Effector CD4-positive, alpha-beta T cell (primary cell): ENCODE results near the gene YKT6.
"Not testable (repeated sequence)": the region's sequence is repeated elsewhere in the genome, so short reads cannot be mapped to it uniquely, and the experiment has no call there.

Experiments
- DNase-seq: peaks from one replicate; pipeline ENCODE4 v3.0.0-alpha.2; 2020

YKT6 gene

DNA sequence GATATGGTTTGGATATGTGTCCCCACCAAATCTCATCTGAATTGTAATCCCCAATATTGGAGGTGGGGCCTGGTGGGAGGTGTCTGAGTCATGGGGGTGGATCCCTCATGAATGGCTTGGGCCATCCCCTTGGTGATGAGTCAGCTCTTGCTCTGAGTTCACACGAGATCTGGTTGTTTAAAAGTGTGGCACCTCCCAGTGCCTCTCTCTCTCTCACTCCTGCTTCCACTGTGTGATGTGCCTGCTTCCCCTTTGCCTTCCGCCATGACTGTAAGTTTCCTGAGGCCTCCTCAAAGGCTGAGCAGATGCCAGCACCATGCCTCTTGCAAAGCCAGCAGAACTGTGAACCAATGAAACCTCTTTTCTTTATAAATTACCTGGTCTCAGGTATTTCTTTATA is 6.7 kb upstream of the YKT6 start:
- DNase-seq: no peak

DNA sequence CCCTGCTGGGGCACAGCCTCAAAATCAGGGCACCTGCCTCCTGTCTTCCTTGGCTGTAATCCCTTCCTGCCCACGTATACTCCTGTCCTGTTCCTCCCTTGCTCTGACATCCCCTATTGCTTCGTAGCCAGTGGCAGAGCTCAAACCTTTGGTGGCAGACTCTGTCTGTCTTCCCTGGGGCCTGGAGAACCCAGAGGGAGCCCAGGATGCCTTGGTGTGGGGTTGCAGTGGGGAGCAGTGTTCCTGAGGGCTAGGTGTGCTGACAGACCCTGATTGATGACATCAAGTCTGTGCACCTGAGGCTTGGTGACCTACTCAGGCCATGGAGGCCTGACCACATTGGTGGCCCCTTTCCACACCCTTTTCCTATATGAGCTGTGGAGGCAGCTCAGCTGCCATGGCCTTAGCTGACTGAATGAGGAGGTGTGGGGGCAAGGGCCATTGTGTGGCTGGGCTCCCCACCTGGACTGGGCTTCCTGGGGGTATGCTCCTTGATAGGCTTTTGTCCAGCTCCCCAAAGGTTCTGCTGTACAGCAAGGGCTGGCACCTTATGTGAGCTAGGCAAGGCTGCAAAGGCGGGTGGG is 6.1 kb upstream of the YKT6 start:
- DNase-seq: no peak

DNA sequence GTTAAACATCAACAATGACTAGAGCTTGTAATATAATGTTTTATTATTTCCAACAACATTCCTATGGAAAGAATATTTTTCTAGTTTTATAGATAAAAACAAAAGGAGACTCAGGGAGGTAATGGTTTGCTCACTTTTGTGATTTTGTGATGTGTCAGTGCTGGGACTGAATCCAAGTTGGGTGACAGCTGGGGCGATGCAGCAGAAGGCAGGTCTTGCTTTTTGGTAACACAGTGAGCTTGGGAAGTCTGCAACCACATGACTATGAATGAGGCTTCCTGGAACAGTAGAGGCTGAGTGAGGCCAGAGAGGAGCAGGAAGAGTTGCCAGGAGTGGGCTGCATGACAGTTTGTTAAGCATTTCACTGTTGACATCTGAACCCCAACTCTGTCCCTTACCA is 4.9 kb upstream of the YKT6 start:
- no peak for DNase-seq

DNA sequence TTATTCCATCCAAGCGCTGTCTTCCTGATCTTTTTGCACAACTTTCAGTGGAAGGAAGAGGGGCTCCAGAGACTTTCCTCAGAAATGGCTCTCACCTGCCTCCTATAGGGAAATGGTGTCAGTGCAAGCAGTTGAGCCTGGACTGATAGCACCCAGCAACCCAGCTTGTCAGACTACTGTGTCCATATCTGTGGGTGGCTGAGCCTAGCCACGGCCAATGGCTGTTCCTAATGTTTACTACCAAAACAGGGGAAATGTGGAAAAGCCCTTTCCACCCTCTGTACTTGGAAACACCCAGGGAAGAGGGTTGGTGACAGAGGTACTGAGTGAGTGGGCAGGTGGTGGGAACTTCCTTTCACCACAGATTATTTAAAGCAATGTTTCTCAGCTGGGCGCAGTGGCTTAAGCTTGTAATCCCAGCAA is 4.3 kb upstream of the YKT6 start:
- no peak for DNase-seq

DNA sequence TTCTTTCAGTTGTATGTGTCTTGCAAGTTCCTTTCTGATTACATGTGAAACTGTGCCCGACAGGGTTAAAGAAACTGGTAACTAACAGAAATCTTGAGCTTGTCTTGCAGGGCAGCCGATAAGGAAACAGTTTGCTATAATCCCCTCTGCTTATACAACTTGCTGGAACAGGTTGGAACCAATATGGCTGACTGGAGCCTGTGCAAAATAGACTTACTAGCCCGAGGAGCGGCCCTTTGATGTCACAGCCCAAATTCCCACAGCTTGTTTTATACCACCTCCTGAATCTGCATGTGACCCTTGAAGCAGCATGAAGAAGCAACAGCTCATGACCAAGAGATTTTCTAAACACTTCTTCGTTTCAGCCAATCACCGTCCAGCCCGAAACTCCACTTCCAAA is 3.3 kb upstream of the YKT6 start:
- no peak for DNase-seq

DNA sequence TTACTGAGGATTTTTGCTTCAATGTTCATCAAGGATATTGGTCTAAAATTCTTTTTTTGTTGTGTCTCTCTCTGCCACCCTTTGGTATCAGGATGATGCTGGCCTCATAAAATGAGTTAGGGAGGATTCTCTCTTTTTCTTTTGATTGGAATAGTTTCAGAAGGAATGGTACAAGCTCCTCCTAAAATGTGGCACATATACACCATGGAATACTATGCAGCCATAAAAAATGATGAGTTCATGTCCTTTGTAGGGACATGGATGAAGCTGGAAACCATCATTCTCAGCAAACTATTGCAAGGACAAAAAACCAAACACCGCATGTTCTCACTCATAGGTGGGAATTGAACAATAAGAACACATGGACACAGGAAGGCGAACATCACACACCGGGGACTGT is 615 bp upstream of the YKT6 start:
- DNase-seq: not testable (repeated sequence)

DNA sequence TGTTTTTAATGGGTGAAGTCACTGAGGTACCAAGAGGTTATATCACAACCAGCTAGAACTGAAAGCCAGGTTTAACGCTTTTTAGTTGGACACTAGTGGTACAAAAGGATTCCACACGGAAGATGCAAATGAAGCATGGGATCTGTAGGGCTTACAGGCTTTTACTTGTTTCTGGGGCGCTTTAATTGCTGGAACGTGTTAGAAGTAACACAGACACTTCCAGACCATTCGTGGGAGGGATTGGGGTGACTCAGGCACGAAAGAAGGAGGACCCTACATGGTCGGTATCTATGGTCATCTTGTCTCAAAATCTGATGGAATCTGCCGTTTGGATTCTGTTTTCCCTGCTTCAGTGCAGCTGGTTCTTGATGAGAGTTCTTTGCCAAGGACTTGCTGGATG is 1.0 kb downstream of the YKT6 start:
- no peak for DNase-seq

DNA sequence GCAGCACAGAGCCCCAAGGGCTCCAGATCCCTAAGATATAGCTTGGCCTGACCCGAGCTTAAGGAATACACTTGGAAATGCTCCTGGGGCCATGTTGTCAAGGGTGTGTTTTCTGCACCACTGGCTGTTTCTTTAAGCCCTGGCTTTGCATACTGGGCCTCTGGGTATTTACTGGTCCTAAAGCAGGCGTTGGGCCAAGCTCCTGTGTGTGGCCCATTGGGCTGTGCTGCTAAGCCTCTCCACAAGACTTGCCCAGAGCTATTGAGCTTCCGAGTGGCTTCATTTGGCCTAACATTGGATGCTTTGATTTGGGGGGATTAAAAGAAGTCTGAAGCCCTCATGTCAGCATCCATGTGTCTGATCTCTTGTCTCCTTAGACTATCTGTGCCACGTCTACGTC is 5.2 kb downstream of the YKT6 start:
- no peak for DNase-seq

DNA sequence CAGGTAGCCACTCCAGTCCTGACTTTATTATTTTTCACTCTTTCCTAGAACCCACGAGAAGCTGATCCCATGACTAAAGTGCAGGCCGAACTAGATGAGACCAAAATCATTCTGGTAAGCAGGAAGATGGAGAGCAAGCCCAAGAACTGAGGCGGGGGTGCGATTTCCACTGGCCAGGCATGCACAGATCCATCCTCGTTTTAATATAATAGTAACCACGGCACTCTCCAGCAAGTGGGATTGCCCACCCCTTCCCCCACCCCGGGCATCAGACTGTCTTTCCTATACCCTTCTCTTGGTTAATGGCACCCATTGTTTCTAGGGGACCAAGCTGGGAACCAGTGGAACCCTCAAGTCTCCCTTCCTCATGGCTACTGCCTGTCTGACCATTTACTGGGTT is 7.3 kb downstream of the YKT6 start:
- no peak for DNase-seq

DNA sequence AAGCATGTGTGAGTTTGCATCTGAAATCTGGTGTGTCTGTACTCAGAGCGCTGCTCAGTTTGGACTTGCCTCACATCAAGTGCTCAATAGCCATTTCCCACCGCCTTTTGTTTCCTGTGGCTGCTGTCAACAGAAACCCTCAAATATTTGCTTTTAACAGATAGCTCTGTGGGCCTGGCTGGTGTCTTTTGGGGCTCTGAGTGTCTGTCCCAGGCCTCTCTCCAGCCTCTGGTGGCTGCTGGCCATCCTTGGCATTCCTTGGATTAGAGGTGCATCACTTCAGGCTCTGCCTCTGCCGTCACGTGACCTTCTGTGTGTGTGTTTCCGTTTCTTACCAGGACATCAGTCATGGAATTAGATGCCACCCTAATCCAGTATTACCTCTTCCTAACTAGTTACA is 9.3 kb downstream of the YKT6 start:
- DNase-seq: no peak

DNA sequence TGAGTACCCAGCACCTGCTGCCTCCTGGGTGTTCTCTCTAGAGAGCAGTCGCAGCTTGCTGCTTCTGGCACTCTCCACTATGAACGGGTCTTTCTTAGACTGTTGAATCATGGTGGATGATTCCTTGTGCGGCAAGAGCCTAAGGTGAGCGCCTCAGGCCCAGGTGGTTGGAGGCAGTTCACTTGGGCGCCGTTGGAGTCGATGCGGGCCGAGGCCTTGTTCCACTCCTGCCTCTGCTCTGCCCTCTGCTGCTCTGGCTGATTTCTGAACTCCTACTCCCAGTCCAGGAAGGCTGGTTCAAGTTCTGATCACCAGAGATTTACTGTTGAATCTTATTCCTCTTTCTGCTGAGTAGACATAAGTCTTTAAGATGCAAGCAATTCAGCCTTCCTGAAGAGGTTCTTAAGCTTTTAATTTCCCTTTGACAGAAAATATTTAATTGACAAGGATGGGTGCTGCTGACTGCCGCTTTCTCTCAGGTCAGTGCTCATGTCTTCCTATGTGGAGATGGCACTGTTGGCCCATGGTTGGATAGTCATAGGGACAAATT is 10.4 kb downstream of the YKT6 start:
- DNase-seq: no peak

DNA sequence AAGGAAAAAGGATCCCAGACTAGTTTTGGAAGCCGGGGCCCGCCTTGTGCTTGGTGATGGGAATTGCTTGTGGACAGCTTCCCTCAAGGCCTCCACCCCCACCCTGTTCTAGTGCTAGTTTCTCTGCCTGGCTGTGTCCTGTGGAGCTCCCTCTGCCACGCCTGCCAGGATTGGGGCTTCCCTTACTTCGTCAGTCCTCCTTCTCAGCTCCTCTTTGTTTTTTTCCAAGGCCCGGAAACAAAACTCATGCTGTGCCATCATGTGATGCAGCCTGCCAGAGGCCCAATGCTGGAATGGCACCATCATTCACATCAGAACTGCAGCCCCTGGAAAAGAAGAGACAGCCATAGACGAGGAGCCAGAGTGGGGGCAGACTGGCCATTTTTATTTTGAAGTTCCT is 11.2 kb downstream of the YKT6 start:
- DNase-seq: no peak

DNA sequence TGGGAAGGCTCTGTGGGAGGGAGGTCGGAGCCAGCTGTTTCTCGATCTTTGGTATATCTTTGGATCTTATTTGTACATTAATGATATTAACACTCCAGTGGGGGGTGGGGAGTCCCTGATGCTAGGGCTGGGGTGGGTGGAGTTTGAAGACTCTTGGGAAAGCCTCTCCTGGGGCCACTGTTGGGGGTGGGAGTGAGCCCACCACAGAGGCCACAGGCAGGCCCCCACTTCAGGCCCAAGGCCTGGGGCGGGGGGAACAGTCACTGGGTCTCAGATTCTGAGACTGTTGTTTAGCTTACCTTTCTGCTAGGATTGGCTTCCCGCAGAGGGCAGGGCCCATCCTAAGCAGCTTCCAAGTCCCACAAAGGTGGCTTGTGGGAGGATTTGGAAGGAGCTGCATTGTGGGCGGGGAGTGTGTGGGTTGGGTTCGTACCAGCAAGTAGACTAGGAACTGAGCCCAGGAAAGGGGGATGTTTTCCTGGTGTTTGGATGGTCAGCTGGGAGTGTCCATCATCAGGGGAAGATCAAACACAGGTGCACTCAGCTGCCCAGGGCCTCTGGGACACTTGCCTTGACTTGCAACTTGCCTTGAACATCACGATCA is 11.9 kb downstream of the YKT6 start:
- no peak for DNase-seq

DNA sequence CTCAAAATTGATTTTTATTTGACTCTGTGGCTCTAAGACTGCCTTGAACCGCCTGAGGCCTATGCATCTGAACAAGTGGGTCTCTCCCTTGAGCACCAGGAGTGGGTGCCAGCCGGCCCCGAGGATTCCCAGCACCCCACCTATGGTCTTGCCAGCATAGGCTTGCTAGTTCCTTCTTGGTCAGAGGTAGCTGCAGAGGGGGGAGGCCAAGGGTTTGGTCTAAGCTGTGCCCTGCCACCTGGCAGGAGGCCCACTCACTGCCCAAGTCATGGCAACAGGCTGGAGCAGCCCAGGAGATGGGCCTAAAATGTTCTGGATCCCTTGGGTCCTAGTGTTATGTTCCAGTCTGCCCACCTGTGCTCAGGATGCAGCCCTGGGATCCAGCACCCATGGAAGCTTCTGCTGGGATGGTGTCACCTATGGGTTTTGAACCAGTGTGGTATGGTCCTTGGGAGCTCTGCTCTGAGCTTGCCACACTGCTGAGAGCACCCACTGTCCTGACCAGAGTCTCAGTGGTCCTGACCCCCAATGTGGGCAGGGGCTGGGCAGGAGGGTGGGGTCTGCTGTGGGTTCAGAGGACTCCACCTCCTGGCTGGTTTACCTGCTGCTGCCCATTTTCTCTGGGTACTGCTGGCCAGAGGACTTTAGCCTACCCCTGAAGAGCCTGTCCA is 12.6 kb downstream of the YKT6 start:
- DNase-seq: no peak

DNA sequence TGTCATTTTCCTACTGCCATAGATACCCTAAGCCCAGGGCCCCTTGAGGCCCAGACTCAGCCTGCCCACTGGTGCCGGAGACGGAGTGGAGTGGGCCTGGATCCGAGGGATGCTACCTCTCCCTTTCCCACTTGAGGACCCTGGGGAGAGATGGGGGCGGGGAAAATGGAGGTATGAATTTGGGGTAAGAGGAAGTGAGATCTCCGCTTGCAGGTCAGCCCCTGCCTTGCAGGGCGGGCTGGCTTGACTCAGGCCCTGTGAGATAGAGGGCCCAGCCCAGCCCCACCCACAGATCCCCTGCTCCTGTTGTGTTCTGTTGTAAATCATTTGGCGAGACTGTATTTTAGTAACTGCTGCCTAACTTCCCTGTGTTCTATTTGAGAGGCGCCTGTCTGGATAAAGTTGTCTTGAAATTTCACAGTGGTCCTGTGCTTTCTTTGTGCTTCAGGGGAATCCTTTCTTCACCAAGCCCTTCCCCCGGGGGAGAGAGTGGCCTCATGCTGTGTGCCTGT is 13.2 kb downstream of the YKT6 start:
- DNase-seq: no peak

DNA sequence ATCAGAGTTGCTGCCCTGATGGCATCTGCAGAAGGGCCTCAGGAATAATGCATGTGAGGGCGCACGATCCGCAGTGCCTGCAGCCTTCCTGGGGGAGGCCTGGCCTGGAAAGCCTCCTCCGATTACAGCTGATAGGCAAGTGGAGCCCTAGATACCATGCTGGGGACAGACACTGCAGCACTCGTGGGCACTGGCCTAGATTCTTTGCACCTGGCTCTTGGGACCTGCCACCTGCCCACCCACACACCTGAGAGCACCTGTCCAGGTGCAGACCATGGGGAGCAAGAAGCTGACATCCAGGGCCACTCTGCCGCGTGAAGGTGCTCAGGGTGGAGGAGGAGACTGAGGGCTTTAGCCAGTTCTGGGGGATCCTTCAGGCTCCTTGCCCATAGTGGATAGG is 14.8 kb downstream of the YKT6 start:
- DNase-seq: no peak

DNA sequence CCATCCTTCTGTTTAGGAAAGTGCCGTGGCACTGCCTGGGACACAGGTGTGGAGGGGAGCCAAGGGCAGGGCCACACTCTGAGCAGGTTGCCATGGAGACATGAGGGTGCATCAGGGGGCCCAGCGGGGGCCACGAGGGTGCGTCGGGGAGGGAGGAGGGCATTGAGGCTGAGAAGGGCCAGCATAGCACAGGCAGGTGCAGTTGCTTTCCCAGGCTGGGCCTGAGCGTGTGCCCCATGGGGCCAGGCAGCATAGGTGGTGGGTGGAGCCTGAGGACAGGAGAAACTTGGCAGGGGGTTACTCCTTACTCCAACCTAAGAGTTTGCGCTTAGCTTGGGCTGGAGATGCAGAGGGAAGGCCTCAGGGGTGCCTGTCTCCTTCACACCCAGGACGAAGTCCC is 15.2 kb downstream of the YKT6 start:
- no peak for DNase-seq

DNA sequence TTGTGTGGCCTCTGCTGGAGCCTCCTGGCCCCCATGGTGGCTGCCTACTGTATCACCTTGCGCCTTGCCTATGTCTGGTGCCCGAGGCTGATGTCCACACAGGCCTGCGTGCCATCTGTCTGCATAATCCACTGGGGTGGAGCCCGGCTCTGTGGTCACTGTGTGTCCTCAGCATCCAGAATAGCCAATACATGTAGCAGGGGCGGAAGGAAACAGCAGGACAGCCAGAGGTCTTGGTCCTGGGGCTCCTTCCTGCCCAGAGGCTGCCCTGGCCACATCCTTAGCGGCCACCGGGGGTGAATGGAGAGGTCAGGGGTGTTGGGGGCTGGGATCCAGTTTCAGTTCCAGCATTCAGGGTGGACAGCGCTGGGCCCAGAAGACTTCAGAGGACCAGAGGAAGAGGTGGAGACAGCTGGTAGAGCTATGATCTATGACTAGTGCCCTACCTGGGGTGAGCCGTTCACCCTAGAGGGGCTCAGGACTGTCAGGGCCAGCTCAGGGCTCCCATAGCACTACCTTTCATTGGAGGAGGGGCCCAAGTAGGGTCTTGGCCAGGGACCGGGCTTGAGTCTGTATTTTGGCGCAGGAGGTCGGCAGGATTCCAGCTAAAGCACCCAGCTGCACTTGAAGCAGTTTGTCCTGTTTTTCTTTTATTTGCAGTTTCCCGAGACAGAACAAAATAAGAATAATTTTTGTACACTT is 15.9 kb downstream of the YKT6 start:
- no peak for DNase-seq

DNA sequence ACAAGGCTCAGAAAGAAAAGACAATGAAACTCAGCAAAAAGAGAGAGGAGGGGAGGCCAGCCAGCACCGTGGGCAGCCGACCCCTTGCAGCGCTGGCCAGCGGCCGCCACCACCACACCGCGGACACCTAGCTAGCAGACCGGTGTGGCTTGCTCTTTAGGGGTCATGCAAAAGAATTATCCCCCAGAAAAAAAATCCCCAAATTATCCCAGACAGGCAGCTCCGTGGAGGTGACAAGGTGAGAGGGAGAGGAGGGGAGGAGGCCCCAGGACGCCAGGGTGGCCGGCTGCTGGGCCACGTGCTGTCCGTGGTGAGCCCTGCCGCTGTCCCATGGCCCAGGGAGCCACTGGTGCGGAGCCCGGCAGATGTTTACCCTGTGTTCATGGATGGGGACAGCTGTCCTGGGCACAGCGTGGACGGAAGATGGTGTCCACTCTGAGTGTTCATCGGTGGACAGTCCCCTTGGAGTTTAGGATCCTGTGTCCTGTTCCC is 16.5 kb downstream of the YKT6 start:
- no peak for DNase-seq

DNA sequence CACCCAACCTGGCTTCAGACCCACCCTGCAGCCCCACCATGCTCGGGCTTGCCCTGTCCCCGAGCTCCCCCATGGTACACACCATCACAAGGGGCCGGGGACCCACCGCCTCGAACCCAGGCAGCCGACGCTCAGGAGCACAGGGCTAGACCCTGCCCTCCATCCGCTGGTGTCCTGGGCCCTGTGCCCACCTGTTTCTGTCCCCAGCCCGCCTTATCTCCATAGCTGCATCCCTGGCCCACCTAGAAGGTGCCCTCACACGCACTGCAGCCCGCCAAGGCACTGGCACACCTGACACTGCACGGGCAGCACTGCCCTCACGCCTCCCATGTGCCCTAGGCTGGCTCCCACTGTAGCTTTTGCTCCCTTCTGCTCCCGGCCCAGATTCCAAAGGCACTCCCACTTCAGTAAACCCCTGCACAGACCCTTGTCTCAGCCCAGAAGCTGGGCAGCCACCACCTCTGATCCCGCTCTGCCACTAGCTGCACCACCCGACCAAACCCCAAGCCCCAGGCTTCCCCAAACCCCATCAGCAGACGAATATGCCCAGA is 17.1 kb downstream of the YKT6 start:
- no peak for DNase-seq

DNA sequence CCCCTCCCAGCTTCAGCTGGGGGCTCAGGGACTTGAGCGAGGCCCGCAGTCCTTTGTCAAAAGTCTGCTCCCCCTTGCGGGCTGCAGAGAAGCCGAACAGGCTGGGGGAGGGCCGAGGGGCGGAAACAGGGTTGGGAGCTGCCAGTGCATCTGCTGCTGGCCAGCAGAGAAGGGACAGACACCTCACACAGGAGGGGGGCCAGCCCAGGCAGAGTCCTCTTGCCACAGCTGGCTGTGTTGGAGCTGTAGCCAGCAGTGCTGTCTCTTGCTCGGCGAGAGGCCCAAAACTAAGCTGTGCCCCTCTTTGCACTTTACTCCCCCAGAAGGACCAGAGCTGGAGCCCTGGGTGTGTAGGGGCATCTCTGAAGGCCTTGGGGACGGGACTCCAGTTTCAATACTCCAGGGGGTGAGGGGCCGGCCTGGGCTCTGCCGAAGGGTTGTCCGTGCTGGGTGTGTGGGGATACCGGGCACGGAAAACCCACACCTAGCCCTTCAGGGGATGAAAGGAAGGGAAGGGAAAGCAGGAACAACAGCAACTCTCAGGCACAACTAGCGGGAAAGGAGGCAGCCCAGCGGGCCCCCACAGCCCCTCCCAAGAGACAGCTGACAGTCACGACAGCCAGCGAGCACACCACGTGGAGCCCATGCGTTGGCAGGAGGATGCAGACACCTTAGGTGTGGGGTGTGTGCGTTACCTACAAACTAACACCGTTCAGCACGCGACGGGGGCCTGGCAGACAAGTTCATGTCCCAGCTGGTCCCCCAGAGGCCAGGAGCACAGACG is 17.8 kb downstream of the YKT6 start:
- DNase-seq: no peak

DNA sequence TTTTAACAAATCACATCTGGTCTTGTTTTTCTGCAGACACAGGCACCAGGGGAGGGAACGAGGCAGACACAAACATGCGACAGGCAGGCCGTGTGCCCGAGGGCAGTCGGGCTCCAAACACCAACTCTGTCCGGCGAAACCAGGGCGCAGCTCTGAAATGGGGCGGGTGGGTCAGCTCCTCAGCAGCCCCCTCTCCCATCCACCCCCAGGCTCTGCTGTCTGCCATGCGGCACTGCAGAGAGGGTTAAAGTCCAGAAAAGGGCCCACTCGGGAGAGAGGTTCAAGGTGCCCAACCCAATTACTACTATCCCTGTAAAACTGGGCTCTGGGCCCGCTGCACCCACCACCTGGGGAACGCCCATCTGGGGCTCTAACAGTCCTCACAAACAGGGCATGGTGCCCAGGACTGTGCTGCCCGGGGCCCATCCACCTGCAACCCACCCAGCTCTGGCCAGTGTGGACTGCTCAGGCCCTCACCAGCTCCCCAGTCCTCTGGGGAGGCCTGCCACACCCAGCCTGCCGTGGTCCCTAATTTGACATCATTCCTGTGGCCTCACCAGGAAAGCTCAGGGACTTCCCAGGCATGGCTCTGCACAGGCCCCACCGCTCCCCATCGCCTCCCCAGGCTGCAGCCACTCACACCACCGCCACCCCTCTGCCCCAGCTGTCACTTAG is 18.7 kb downstream of the YKT6 start:
- no peak for DNase-seq
